Sigmoid colon (tissue), 4 donors: ENCODE data around the gene KY.

ENCODE experiments used
- EP300 ChIP-seq, 4 donors: sonication (generic); formaldehyde crosslinking; IDR thresholded peaks; one replicate each; pipeline ENCODE4 v1.6.1; 2017; ENCODE audit warnings: antibody characterized with exemption in 4 of 4
- POLR2AphosphoS5 ChIP-seq, 4 donors: sonication (generic); formaldehyde crosslinking; IDR thresholded peaks; one replicate each; pipeline ENCODE4 v1.6.1; 2017; ENCODE audit warnings: antibody characterized with exemption in 4 of 4
- TF ChIP-seq, protein P1 (sequence below), 4 experiments: fragments of 450-650 bp in 3 of 4; fragments of 200-600 bp in 1 of 4; IDR thresholded peaks; one replicate each; pipeline ENCODE4 v1.5.1; 2016 to 2019; ENCODE audit warnings: antibody characterized with exemption in 4 of 4, mild to moderate bottlenecking in 3 of 4, moderate library complexity in 2 of 4

DNA sequence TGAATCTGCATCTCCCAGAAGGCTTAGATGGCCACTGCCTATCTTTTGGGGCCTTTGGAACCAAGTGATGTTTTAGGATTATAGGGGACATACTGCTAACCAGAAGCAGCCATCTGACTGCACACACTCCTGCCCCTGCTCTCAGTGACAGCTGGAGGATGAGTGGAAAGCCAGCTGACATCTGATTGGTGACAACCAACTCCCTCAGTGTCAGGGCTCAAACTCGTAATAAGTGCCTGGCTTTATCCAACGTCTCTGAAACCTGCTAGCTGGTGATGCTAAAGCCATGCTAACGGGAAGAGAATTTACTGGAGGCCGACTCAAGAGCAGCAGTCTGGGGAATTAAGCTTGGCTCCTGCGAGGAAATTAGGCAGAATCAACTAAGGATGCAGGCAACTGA is 35.1 kb downstream of the KY start:
- TF ChIP-seq, protein P1, sequence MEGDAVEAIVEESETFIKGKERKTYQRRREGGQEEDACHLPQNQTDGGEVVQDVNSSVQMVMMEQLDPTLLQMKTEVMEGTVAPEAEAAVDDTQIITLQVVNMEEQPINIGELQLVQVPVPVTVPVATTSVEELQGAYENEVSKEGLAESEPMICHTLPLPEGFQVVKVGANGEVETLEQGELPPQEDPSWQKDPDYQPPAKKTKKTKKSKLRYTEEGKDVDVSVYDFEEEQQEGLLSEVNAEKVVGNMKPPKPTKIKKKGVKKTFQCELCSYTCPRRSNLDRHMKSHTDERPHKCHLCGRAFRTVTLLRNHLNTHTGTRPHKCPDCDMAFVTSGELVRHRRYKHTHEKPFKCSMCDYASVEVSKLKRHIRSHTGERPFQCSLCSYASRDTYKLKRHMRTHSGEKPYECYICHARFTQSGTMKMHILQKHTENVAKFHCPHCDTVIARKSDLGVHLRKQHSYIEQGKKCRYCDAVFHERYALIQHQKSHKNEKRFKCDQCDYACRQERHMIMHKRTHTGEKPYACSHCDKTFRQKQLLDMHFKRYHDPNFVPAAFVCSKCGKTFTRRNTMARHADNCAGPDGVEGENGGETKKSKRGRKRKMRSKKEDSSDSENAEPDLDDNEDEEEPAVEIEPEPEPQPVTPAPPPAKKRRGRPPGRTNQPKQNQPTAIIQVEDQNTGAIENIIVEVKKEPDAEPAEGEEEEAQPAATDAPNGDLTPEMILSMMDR (IDR thresholded peaks at IDR 0.05), result no peak
- no peak for TF ChIP-seq POLR2AphosphoS5 (IDR thresholded peaks at IDR 0.05)
- no peak for TF ChIP-seq EP300 (IDR thresholded peaks at IDR 0.05)
